ENCODE results near the gene CNTNAP5.

CNTNAP5 gene

GRCh38 chr2:124039762-124040291, 14.7 kb downstream of the CNTNAP5 start:
- Mint-ChIP-seq H3K27me3 (ENCODE audit: low read depth) (no peaks in the 10 kb centered on the region), H3K36me3 (ENCODE audit: low read depth) (no peaks in the 10 kb centered on the region), H3K9me3 (peaks cover 3% of the 10 kb centered on the region), H3K4me1 (ENCODE audit: low read depth) (no peaks in the 10 kb centered on the region), H3K27ac (no peak overlapping the region), H3K4me3 (no peak overlapping the region)

- Mint-ChIP-seq H3K4me3 (no peak overlapping the region), H3K27me3 (ENCODE audit: low read depth) (no peaks in the 10 kb centered on the region), H3K36me3 (ENCODE audit: low read depth) (no peaks in the 10 kb centered on the region), H3K4me1 (ENCODE audit: low read depth) (no peaks in the 10 kb centered on the region), H3K27ac (no peak overlapping the region), H3K9me3 (no peaks in the 10 kb centered on the region)
Measured at GRCh38 chr2:124045894-124046293, 20.8 kb downstream of the CNTNAP5 start.

- H3K4me3 Mint-ChIP-seq = no peak overlapping the region
- H3K36me3 Mint-ChIP-seq (ENCODE audit: low read depth) = no peaks in the 10 kb centered on the region
- no peaks in the 10 kb centered on the region for H3K27me3 Mint-ChIP-seq (ENCODE audit: low read depth)
- no peak overlapping the region for H3K27ac Mint-ChIP-seq
- no peaks in the 10 kb centered on the region for H3K4me1 Mint-ChIP-seq (ENCODE audit: low read depth)
- H3K9me3 Mint-ChIP-seq = no peaks in the 10 kb centered on the region
Measured at GRCh38 chr2:124046332-124046731, 21.2 kb downstream of the CNTNAP5 start.

- H3K4me1 Mint-ChIP-seq (ENCODE audit: low read depth) = no peaks in the 10 kb centered on the region
- no peaks in the 10 kb centered on the region for H3K27me3 Mint-ChIP-seq (ENCODE audit: low read depth)
- no peaks in the 10 kb centered on the region for H3K36me3 Mint-ChIP-seq (ENCODE audit: low read depth)
- H3K4me3 Mint-ChIP-seq = no peak overlapping the region
- H3K9me3 Mint-ChIP-seq = no peaks in the 10 kb centered on the region
- no peak overlapping the region for H3K27ac Mint-ChIP-seq
Measured at GRCh38 chr2:124048102-124048501, 23.0 kb downstream of the CNTNAP5 start.

GRCh38 chr2:124048664-124049063, 23.6 kb downstream of the CNTNAP5 start:
- Mint-ChIP-seq H3K4me3 (no peak overlapping the region), H3K9me3 (no peaks in the 10 kb centered on the region), H3K27ac (no peak overlapping the region), H3K4me1 (ENCODE audit: low read depth) (no peaks in the 10 kb centered on the region), H3K27me3 (ENCODE audit: low read depth) (no peaks in the 10 kb centered on the region), H3K36me3 (ENCODE audit: low read depth) (no peaks in the 10 kb centered on the region)

- H3K4me3 Mint-ChIP-seq = no peak overlapping the region
- H3K27me3 Mint-ChIP-seq (ENCODE audit: low read depth) = no peaks in the 10 kb centered on the region
- H3K27ac Mint-ChIP-seq = no peak overlapping the region
- no peaks in the 10 kb centered on the region for H3K9me3 Mint-ChIP-seq
- no peaks in the 10 kb centered on the region for H3K4me1 Mint-ChIP-seq (ENCODE audit: low read depth)
- no peaks in the 10 kb centered on the region for H3K36me3 Mint-ChIP-seq (ENCODE audit: low read depth)
Measured at GRCh38 chr2:124049136-124049535, 24.0 kb downstream of the CNTNAP5 start.

- peaks cover 7% of the 10 kb centered on the region for H3K9me3 Mint-ChIP-seq
- H3K27ac Mint-ChIP-seq = no peak overlapping the region
- H3K27me3 Mint-ChIP-seq (ENCODE audit: low read depth) = no peaks in the 10 kb centered on the region
- H3K4me3 Mint-ChIP-seq = no peak overlapping the region
- no peaks in the 10 kb centered on the region for H3K4me1 Mint-ChIP-seq (ENCODE audit: low read depth)
- H3K36me3 Mint-ChIP-seq (ENCODE audit: low read depth) = no peaks in the 10 kb centered on the region
Measured at GRCh38 chr2:124050833-124051497, 25.9 kb downstream of the CNTNAP5 start.

- Mint-ChIP-seq H3K4me3 (no peak overlapping the region), H3K27me3 (ENCODE audit: low read depth) (no peaks in the 10 kb centered on the region), H3K4me1 (ENCODE audit: low read depth) (no peaks in the 10 kb centered on the region), H3K36me3 (ENCODE audit: low read depth) (no peaks in the 10 kb centered on the region), H3K9me3 (peaks cover 8% of the 10 kb centered on the region), H3K27ac (no peak overlapping the region)
Measured at GRCh38 chr2:124053796-124054195, 28.7 kb downstream of the CNTNAP5 start.

- no peaks in the 10 kb centered on the region for H3K9me3 Mint-ChIP-seq
- H3K27me3 Mint-ChIP-seq (ENCODE audit: low read depth) = no peaks in the 10 kb centered on the region
- H3K4me1 Mint-ChIP-seq (ENCODE audit: low read depth) = no peaks in the 10 kb centered on the region
- no peaks in the 10 kb centered on the region for H3K36me3 Mint-ChIP-seq (ENCODE audit: low read depth)
- H3K27ac Mint-ChIP-seq = no peak overlapping the region
- H3K4me3 Mint-ChIP-seq = no peak overlapping the region
Measured at GRCh38 chr2:124063596-124063995, 38.5 kb downstream of the CNTNAP5 start.

- no peaks in the 10 kb centered on the region for H3K9me3 Mint-ChIP-seq
- H3K4me3 Mint-ChIP-seq = no peak overlapping the region
- H3K27ac Mint-ChIP-seq = no peak overlapping the region
- H3K4me1 Mint-ChIP-seq (ENCODE audit: low read depth) = no peaks in the 10 kb centered on the region
- no peaks in the 10 kb centered on the region for H3K36me3 Mint-ChIP-seq (ENCODE audit: low read depth)
- H3K27me3 Mint-ChIP-seq (ENCODE audit: low read depth) = no peaks in the 10 kb centered on the region
Measured at GRCh38 chr2:124065636-124066035, 40.5 kb downstream of the CNTNAP5 start.

- no peaks in the 10 kb centered on the region for H3K4me1 Mint-ChIP-seq (ENCODE audit: low read depth)
- no peaks in the 10 kb centered on the region for H3K9me3 Mint-ChIP-seq
- H3K27ac Mint-ChIP-seq = no peak overlapping the region
- no peaks in the 10 kb centered on the region for H3K27me3 Mint-ChIP-seq (ENCODE audit: low read depth)
- H3K4me3 Mint-ChIP-seq = no peak overlapping the region
- no peaks in the 10 kb centered on the region for H3K36me3 Mint-ChIP-seq (ENCODE audit: low read depth)
Measured at GRCh38 chr2:124066776-124067175, 41.7 kb downstream of the CNTNAP5 start.

- H3K27ac Mint-ChIP-seq = no peak overlapping the region
- H3K36me3 Mint-ChIP-seq (ENCODE audit: low read depth) = no peaks in the 10 kb centered on the region
- H3K9me3 Mint-ChIP-seq = no peaks in the 10 kb centered on the region
- no peaks in the 10 kb centered on the region for H3K27me3 Mint-ChIP-seq (ENCODE audit: low read depth)
- H3K4me3 Mint-ChIP-seq = no peak overlapping the region
- no peaks in the 10 kb centered on the region for H3K4me1 Mint-ChIP-seq (ENCODE audit: low read depth)
Measured at GRCh38 chr2:124079045-124079444, 54.0 kb downstream of the CNTNAP5 start.

GRCh38 chr2:124080281-124081153, 55.4 kb downstream of the CNTNAP5 start:
- Mint-ChIP-seq H3K27me3 (ENCODE audit: low read depth) (no peaks in the 10 kb centered on the region), H3K36me3 (ENCODE audit: low read depth) (no peaks in the 10 kb centered on the region), H3K9me3 (peaks cover 3% of the 10 kb centered on the region), H3K4me1 (ENCODE audit: low read depth) (no peaks in the 10 kb centered on the region), H3K4me3 (no peak overlapping the region), H3K27ac (no peak overlapping the region)

GRCh38 chr2:124081154-124081716, 56.1 kb downstream of the CNTNAP5 start:
- Mint-ChIP-seq H3K4me3 (no peak overlapping the region), H3K36me3 (ENCODE audit: low read depth) (no peaks in the 10 kb centered on the region), H3K27ac (no peak overlapping the region), H3K4me1 (ENCODE audit: low read depth) (no peaks in the 10 kb centered on the region), H3K27me3 (ENCODE audit: low read depth) (no peaks in the 10 kb centered on the region), H3K9me3 (peaks cover 7% of the 10 kb centered on the region)

- Mint-ChIP-seq H3K9me3 (peaks cover 10% of the 10 kb centered on the region), H3K27ac (no peak overlapping the region), H3K4me3 (no peak overlapping the region), H3K27me3 (ENCODE audit: low read depth) (no peaks in the 10 kb centered on the region), H3K36me3 (ENCODE audit: low read depth) (no peaks in the 10 kb centered on the region), H3K4me1 (ENCODE audit: low read depth) (no peaks in the 10 kb centered on the region)
Measured at GRCh38 chr2:124088616-124089015, 63.5 kb downstream of the CNTNAP5 start.
